GOT3 (cell line): Measurements from ENCODE around the gene MPRIP.

ENCODE experiments used
- DNase-seq: peaks from one replicate; lab custom pipeline; 2025; ENCODE audit warnings: mixed read lengths; lab: John Stamatoyannopoulos, UW

The MPRIP gene

GRCh38 chr17:17235212-17236174 is 193.2 kb downstream of the MPRIP start:
- no peak for DNase-seq

- no peak for DNase-seq
Observed at GRCh38 chr17:17236295-17237025, 194.2 kb downstream of the MPRIP start.

GRCh38 chr17:17237026-17237799 is 195.0 kb downstream of the MPRIP start, which contains the start of gene FLCN:
Gene FLCN (minus strand): TSS chr17:17237168. CDS start chr17:17228137, 9,031 bp downstream.
- peak; percentile 51 for DNase-seq

- no peak for DNase-seq
Observed at GRCh38 chr17:17239832-17240231, 197.6 kb downstream of the MPRIP start.

- DNase-seq = no peak
Observed at GRCh38 chr17:17241656-17242055, 199.4 kb downstream of the MPRIP start.

- no peak for DNase-seq
Observed at GRCh38 chr17:17242246-17242645, 200.0 kb downstream of the MPRIP start.
